SIG-M5 (cell line): Measurements from ENCODE around the gene VRK2.
"Not testable (repeated sequence)": the region's sequence is repeated elsewhere in the genome, so short reads cannot be mapped to it uniquely, and the experiment has no call there.

ENCODE experiments used
- DNase-seq: peaks from one replicate; lab custom pipeline; 2025; lab: John Stamatoyannopoulos, UW

The VRK2 gene

GRCh38 chr2:58054264-58054663 lies 7.7 kb downstream of the VRK2 start:
- no peak for DNase-seq

- DNase-seq = no peak
Measured at GRCh38 chr2:58055033-58055786, 8.6 kb downstream of the VRK2 start.

- DNase-seq = no peak
Measured at GRCh38 chr2:58056192-58056916, 9.7 kb downstream of the VRK2 start.

- no peak for DNase-seq
Measured at GRCh38 chr2:58057707-58058530, 11.3 kb downstream of the VRK2 start.

GRCh38 chr2:58063641-58064040 lies 17.0 kb downstream of the VRK2 start:
- no peak for DNase-seq

- DNase-seq = no peak
Measured at GRCh38 chr2:58064086-58064485, 17.5 kb downstream of the VRK2 start.

GRCh38 chr2:58065248-58065647 lies 18.6 kb downstream of the VRK2 start:
- no peak for DNase-seq

- no peak for DNase-seq
Measured at GRCh38 chr2:58067001-58067400, 20.4 kb downstream of the VRK2 start.

- no peak for DNase-seq
Measured at GRCh38 chr2:58070765-58071164, 24.2 kb downstream of the VRK2 start.

- DNase-seq = no peak
Measured at GRCh38 chr2:58072102-58072501, 25.5 kb downstream of the VRK2 start.

- DNase-seq = no peak
Measured at GRCh38 chr2:58073008-58073407, 26.4 kb downstream of the VRK2 start.

GRCh38 chr2:58073751-58074150 lies 27.1 kb downstream of the VRK2 start:
- no peak for DNase-seq

GRCh38 chr2:58081000-58081399 lies 34.4 kb downstream of the VRK2 start:
- DNase-seq = no peak

- DNase-seq = no peak
Measured at GRCh38 chr2:58089081-58089480, 42.5 kb downstream of the VRK2 start.

GRCh38 chr2:58092772-58093171 lies 46.2 kb downstream of the VRK2 start:
- DNase-seq = not testable (repeated sequence)

GRCh38 chr2:58097025-58097424 lies 50.4 kb downstream of the VRK2 start:
- no peak for DNase-seq

GRCh38 chr2:58098254-58099095 lies 51.9 kb downstream of the VRK2 start:
- no peak for DNase-seq

- DNase-seq = no peak
Measured at GRCh38 chr2:58099096-58099769, 52.6 kb downstream of the VRK2 start.

GRCh38 chr2:58101500-58101899 lies 54.9 kb downstream of the VRK2 start:
- DNase-seq = no peak

GRCh38 chr2:58106896-58107295 lies 60.3 kb downstream of the VRK2 start:
- DNase-seq = no peak
